Stimulated activated CD8-positive, alpha-beta memory T cell treated with anti-CD3 and anti-CD28 coated beads, Interleukin-4, amount 100 ng/mL, for 4 hours (primary cell): ENCODE results near the gene DGKZ.

Source experiments
- DNase-seq, 2 donors: peaks; one replicate each; pipeline ENCODE4 v3.0.0-alpha.2; 2020; ENCODE audit warnings: low read depth in 2 of 2, low spot score in 1 of 2

The DGKZ gene

GRCh38 chr11:46322759-46323158 is 24.5 kb upstream of the DGKZ start:
- no peak for DNase-seq

GRCh38 chr11:46326813-46327416 is 20.3 kb upstream of the DGKZ start:
- no peak for DNase-seq

- DNase-seq = no peak
Measured at GRCh38 chr11:46327829-46328228, 19.4 kb upstream of the DGKZ start.

GRCh38 chr11:46330154-46330553 is 17.1 kb upstream of the DGKZ start:
- DNase-seq = no peak

- DNase-seq = no peak
Measured at GRCh38 chr11:46330563-46331281, 16.5 kb upstream of the DGKZ start.

GRCh38 chr11:46331282-46331984 is 15.8 kb upstream of the DGKZ start:
- no peak for DNase-seq

- DNase-seq = no peak
Measured at GRCh38 chr11:46332093-46332567, 15.1 kb upstream of the DGKZ start.

GRCh38 chr11:46332568-46333393 is 14.5 kb upstream of the DGKZ start:
- peak; percentile 39 to 49 for DNase-seq

GRCh38 chr11:46333394-46333947 is 13.8 kb upstream of the DGKZ start:
- DNase-seq = no peak

GRCh38 chr11:46334211-46334610 is 13.1 kb upstream of the DGKZ start:
- DNase-seq = no peak

GRCh38 chr11:46335271-46335670 is 12.0 kb upstream of the DGKZ start:
- no peak for DNase-seq

GRCh38 chr11:46335890-46336562 is 11.2 kb upstream of the DGKZ start:
- DNase-seq = no peak

GRCh38 chr11:46336563-46337180 is 10.6 kb upstream of the DGKZ start:
- DNase-seq = no peak

GRCh38 chr11:46337626-46338345 is 9.5 kb upstream of the DGKZ start:
- no peak for DNase-seq

- DNase-seq = no peak
Measured at GRCh38 chr11:46338636-46338987, 8.7 kb upstream of the DGKZ start.

GRCh38 chr11:46338988-46339666 is 8.1 kb upstream of the DGKZ start:
- DNase-seq = no peak

- DNase-seq = no peak
Measured at GRCh38 chr11:46339816-46340215, 7.4 kb upstream of the DGKZ start.

GRCh38 chr11:46341454-46341853 is 5.8 kb upstream of the DGKZ start:
- no peak for DNase-seq

- no peak for DNase-seq
Measured at GRCh38 chr11:46342239-46342638, 5.0 kb upstream of the DGKZ start.
